G401 (cell line): Measurements from ENCODE around the gene ADGB. TPM values are rescaled to one million over a fixed set of nuclear protein-coding genes. Genes with fewer than 3 reads are reported as not detected.
"Not testable (repeated sequence)": the region's sequence is repeated elsewhere in the genome, so short reads cannot be mapped to it uniquely, and the experiment has no call there.

Source experiments
- DNase-seq: peaks from one replicate; pipeline ENCODE4 v3.0.0-alpha.2; 2015; ENCODE audit warnings: low spot score
- in situ Hi-C: cut with HindIII; loops from 2 replicates; pipeline ENCODE4 v1.10.0; 2016; ENCODE audit warnings: low sequenced_read_pairs, mixed read lengths
- total RNA-seq: library from RNA; depleted of rRNA; stranded (reverse); fragments of >200 nt; shearing (Covaris generic); gene quantifications from 2 replicates; pipeline ENCODE4 v1.2.3, GENCODE V29; 2014; rRNA removed

Gene ADGB
- total RNA-seq, 1 experiment from 2014 or later: not detected

DNA sequence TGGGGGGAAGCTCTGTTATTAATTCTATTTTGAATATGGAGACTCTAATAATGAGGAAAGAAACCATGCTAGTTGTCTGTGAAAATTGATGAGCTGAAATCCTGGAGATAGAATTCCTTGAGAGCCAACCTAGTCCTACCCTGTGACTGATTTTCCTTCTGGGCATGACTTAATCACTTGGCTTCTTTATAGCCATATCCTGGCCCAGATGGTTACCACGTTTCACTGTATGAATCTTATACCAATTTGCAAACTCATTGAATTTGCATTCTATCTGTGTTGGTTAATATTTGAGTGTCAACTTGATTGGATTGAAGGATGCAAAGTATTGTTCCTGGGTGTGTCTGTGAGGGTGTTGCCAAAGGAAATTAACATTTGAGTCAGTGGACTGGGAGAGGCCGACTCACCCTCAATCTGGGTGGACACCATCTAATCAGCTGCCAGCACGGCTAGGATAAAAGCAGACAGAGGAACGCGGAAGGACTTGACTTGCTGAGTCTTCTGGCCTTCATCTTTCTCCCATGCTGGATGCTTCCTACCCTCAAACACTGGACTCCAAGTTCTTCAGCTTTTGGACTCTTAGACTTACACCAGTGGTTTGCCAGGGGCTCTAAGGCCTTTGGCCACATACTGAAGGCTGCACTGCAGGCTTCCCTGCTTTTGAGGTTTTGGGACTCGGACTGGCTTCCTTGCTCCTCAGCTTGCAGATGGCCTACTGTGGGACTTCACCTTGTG, 255.9 kb downstream of the ADGB start:
- DNase-seq, in situ Hi-C loops: not testable (repeated sequence)

GRCh38 chr6:146855889-146856288, 257.1 kb downstream of the ADGB start:
- in situ Hi-C loops: no loop called here
- DNase-seq: no peak

- no peak for DNase-seq
- in situ Hi-C loops: no loop called here
These were observed 257.5 kb downstream of the ADGB start for GRCh38 chr6:146856296-146856695.

DNA sequence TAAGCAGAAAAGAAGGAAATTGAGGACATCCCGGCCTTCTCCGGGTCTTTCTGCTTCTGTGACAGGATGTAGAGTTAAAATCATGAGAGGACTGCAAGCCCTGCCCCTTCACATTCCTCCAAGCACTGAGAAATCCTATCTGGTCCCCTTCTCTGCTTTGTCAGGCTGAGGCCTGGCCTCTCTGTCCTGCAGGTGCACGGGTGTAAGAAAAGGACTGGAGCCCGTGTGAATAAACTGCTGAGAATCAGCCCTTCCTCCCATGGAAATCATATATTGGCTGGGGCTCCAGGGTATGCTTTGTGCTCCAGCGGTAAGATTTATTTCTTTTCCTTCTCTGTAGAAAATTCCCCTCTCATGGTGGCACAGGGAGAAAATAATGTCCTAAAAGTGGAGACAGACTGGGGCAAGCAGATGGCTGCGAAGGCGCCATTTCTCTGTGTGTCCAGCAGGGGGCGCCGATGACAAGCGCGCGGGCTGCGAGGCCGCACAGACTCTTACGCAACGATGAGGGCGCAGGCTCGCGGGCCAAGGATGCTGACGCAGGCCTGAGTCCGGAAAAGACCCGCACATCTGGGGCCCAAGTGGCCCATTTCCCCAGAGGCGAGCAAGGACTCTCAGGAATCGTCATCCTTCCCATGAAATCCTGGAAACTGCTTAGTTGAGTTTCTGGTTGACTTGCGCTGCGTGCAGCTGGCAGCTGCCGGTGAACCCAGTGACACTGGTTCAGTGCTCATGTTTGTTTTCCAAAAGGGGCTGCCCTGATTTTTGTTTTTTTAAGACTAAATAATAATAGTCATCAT, 258.6 kb downstream of the ADGB start:
- DNase-seq: peak; percentile 86
- in situ Hi-C loops: no loop called here

- peak; percentile 66 for DNase-seq
- in situ Hi-C loops: no loop called here
These were observed 259.2 kb downstream of the ADGB start for GRCh38 chr6:146857980-146858347.

DNA sequence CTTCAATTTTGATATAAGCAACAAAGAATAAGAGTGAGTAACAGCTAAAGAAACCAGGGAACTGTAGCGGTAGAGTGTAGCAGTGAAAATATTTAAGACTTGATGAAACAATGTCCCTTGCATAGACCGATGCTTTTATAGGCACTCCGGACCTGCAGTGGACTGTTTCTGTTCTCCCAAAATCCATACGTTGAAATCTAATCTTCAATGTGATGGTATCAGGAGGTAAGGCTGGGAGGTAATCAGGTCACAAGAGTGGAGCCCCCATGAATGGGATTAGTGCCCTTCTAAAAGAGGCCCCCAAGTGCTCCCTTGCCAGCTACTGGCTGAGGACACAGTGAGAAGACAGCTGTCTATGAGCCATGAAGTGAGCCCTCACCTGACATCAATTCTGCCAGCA, 260.4 kb downstream of the ADGB start:
- in situ Hi-C loops: no loop called here
- no peak for DNase-seq

DNA sequence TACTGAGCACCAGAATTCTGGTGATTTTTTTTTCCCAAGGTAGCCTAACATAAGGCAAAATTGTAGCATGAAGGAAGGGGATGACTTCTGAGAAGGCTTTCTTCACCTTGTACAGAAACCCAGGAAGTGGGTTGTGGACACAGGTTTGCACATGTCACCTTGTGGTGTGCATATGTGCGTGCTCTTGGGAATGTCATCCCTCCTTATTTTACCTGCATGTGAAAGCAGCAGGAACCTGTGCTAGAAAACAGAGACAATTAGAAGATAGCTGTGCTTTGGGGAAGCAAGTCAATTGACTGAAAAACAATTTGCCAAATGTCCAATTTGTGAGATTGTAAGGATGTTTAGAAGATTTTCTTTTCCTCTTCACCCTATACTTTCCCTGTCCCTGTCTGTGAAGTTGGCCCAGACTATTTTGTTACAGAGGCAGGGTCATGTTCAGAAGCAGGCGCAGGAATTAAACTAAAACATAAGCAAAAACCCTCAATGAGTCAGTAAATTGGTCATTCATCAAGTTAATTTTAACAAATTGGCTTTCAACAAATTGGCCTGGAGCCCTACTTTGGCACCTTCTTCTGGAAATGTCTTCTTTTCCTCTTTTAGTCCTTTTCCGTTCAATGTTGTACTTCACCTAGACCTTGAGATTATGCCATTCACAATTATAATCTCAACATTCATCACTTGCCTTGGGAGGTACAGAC, 261.2 kb downstream of the ADGB start:
- peak; percentile 16 for DNase-seq
- in situ Hi-C loops: no loop called here

DNA sequence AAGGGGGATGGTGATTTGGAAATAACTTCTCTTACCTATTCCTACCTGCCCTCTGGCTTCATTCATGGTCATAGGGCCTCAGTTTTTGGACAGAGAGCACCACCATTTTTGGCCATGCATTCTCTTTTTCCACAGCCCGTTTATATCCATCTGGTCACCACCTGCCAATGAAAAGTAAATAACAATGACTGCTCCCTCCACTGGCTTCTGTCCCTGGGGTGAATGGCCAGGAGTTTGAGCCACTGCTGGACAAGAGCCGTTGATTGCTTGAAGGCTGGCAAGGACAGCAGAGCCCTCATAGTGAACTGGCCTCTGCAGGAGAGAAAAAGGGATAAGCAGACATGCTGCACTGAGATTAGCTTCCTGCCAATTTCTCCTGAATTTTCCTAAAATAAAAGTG, 261.8 kb downstream of the ADGB start:
- in situ Hi-C loops: no loop called here
- DNase-seq: peak; percentile 85

- in situ Hi-C loops: no loop called here
- no peak for DNase-seq
These were observed 262.3 kb downstream of the ADGB start for GRCh38 chr6:146861029-146861563.

DNA sequence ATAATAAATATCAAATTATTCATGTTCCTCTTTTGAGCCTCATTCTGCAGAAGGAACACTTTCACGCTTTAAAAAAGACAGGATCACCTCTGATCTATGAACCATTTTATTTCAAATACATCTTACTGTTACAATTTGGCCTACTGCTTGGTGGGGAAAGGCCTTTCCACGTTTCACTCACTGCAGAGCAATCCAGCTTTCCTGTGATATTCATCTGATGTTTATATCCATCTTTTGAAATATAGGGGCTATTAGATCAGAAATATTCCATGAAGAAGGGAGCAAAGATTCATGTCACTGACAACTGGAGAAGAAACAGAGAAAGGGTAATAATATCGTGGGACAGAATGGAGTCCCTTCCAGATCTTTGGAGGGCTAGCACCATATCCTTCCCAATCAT, 262.9 kb downstream of the ADGB start:
- in situ Hi-C loops: no loop called here
- no peak for DNase-seq

- in situ Hi-C loops: no loop called here
- no peak for DNase-seq
These were observed 263.7 kb downstream of the ADGB start for GRCh38 chr6:146862508-146862919.

- in situ Hi-C loops: no loop called here
- DNase-seq: no peak
These were observed 265.5 kb downstream of the ADGB start for GRCh38 chr6:146864300-146864699.

- in situ Hi-C loops: no loop called here
- DNase-seq: no peak
These were observed 266.1 kb downstream of the ADGB start for GRCh38 chr6:146864885-146865284.

Other genes with a start within 250 kb of the ADGB start
- gene RAB32, start 55.1 kb upstream of the ADGB start, total RNA-seq: 112 and 197 TPM in 2 replicates